HG03442 (cell line): ENCODE results near the gene SLC24A3.

Experiments
- ATAC-seq: cut with Tn5 transposase; IDR thresholded peaks from one replicate; pipeline ENCODE4 v1.9.1; 2021; ENCODE audit warnings: mild to moderate bottlenecking, moderate library complexity; ENCODE audit not compliant: unreplicated experiment

SLC24A3 gene

DNA sequence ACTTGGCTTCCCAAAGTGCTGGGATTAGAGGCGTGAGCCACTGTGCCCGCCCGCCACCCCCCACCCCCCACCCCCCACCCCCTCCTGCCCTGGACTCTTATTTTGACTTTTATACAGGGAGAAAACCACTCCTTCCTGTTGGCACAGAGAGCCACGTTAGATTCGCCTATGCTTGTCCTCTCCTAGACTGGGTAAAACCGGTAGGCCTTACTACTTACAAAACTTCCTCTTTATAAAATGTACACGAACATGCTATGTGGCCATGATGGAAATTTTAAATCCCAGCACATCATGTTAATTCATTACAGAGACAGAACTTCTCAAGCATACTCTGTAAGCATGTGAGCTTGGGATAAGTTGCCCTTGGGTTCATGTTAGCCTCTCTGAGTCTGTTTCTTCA lies 124.2 kb downstream of the SLC24A3 start:
- ATAC-seq: no peak

DNA sequence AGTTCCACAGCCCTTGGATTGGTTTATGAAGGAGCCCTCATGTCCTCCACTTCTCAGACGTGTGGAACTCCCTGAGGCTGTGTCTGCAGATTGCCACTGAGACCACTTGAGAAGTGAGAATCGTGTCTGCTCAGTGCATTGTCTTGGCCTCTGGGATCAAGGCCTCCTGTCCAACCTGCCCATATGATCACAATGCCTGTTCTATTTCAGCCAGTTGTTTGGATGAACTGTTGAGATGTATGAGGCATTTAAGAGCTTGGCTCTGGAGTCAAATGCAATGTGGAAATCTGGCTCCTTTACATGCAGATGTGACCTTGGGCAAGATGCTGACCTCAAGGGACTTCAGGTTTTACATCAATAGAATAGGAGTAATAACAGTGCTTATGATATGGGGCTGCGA lies 125.9 kb downstream of the SLC24A3 start:
- ATAC-seq: no peak

DNA sequence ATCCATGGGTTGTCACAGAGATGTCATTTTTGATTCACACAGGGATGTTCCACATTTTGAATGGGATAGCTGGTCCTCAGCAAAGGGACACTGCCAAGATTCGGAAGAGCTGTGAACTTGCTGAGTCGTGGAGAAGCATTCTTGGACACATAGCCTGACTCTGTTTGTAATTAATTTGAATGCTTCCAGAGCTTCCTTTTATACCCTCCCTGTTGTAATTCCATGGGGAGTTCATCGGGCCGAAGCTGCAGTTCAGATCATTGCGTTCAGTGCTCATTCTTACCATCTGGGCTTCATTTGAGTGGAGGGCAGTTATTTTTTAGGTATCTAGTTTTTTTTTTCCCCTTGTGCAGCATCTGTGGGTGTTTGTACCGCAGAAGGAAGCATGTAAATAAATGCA lies 126.5 kb downstream of the SLC24A3 start:
- ATAC-seq: no peak

DNA sequence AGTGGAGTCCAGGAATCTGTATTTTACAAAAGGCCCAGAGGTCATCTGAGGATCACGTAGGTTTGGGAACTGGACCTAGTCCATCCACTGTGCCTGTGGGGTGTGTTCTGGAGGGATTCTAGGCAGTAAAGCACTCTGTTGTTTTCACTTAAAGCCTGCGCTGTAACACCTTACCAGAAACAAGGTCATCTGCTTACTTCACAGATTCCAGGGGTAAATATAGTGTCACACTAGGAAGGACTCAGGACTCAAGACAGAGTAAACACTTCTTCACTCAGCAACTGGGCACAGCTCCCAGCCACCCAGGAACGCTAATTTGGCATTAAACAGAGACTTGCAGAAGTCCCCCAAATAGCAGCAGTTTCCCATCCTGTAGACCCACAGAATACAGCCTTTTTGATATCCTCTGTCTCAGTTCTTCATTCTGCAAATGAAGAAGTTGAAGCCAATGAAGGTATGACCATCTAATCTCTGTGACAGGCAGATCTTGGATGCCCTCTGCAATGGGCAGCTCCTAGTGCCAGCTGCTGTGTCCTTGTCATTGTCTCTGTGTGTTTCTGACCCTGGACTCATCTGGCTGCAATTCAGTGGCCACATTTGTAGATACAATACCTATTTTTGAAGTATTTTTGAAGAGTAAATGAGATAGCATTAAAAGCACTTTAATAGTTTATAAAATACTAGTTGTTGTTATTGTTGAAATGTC lies 129.1 kb downstream of the SLC24A3 start:
- no peak for ATAC-seq

DNA sequence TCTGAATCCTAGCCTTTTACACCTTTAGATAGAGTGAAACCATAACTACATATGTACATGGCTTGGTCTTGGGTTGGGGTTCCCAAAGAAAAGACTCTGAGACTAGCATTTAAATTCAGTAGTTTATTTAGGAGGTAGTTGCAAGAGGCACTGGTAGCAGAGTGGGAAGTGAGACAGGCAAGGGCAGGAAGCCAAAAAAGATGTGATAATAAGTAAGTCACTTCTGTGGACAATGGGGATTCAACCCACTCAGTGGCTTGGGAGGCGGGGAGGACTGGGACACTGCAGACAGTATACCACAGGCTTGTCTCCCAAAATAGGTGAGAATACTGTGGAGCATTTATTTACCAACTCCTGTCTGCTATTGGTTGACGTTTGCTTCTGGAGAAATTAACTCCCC lies 131.9 kb downstream of the SLC24A3 start:
- no peak for ATAC-seq

DNA sequence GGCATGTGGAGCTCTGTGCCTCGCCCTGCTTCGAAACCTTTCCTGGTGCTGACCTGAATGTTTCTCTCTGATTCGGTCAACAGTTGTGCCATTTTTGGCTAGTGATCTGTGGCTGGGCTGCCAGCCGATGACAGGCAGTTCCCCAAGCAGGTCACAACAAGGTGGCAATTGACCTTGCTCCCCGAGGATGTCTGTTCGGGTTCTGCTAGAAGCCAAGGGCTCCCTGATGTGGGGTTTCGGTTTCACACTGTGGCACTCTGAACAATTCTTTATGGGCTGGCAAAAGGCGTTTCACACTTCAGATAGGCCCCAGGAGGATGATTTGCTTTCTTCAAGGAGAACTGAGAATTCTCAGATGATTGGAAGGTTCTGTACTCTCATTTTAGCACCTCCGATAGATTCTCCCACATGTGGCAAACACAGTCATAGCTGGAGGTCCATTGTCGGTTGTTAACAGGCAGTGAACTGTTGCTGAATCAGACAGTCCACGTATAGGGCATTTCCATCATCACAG lies 135.6 kb downstream of the SLC24A3 start:
- peak; percentile 89 for ATAC-seq

DNA sequence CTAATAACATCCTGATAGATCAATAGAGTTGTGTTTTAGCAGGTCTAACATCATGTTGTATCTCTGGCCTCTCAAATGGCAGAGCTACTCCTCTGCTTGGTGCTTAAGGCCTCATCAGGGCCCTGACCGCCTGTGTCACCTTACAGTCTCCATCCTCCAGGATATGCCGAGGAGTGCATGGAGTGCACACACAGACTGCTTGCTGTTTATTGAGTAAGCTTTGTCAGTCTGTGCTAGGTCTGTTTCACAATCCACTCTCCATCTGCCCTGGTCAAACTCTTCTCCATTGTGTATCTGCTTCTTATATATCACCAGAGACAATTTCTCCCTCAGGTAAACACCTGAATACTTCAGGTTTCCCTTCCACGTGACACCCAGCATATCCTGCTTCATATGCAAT lies 136.1 kb downstream of the SLC24A3 start:
- no peak for ATAC-seq

DNA sequence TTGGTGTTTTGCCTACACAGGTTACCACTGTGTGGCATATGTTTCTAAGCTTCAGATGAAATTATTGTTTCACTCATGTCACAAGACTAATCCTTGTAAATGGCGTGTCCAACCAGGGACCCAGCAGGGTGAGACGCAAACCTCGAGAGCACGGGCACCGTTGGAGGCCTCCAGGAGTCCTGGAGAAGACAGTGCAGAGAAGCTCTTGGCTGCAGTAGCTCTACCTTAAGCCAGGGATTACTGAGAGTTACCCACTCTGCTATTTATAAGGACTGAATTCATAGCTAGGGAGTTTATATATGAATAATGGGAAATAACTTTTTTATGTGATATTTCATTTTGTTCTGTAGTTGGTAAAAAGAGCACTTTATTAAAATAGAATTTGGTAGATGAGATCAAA lies 137.4 kb downstream of the SLC24A3 start:
- ATAC-seq: no peak

DNA sequence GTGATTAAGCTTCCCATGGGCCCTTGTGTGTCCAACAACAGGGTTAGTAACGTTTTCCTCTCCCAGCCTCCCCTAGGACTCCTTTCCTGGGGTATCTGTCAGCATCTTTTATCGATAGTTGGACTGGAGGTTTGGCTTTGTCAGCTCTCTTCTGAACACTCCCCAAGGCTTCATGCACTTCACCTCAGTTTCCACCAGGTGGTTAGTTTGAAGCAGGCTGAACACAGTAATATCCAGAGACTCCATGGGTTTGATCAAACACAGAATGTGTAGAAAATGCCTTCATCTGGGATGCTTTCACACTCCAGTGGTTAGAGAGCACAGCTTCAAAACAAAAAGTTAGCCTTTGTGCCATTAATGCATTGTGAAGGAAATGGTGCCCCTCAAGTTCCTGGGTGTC lies 139.1 kb downstream of the SLC24A3 start:
- no peak for ATAC-seq

DNA sequence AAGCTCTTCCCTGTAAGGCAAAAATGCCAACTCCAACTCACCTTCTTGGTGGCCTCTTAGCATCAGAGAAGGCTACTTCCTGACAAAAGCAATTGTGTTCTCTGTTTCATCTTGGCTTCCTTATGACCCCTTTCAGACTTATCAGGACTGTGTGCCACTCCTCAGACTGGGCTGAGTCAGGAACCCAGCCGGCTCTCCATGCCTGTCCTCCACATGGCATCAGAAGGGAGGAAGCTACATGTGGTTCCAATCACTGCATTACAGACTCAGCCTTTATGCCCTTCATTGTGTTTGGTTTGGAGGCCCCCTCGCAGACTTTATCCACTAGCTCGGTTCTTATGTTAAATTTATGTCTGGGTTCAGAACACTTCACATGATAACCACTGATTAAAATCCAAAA lies 142.5 kb downstream of the SLC24A3 start:
- no peak for ATAC-seq

DNA sequence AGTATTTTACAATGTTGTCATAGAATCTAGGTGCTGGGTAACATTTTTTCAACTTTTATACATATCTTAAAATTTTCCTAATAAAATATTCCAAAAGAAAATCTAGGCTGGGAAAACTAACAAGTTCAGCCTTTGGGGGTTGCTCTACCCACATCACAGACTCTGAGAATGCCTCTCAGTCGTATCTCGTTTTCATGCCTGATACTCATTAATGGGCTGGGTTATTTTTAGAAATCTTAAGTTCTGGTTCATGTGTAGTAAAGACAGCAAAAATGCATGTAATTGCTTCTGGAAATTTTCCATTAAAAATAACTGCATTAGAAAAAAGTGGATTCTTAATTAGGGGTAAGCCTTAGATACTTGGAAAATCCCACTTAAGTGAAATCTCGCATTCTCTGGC lies 149.3 kb downstream of the SLC24A3 start:
- no peak for ATAC-seq

DNA sequence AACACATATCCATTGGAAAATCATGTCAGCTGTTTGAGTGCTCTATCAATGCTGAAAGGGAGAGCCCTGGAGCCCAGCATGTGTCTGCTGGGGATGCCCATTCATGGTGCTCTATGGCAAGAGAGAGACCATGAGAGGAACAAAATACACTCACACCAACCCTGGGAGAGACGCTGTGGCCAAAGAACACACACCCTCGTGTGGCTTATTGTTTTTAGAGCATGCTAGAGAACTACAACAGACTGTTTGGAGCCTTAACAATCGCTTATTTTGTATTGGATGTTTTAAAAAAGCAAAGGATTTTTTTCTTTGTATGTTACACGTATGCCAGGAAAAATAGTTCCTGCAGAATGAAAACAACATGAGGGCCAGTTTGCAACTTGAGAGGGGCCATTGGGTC lies 151.0 kb downstream of the SLC24A3 start:
- no peak for ATAC-seq

DNA sequence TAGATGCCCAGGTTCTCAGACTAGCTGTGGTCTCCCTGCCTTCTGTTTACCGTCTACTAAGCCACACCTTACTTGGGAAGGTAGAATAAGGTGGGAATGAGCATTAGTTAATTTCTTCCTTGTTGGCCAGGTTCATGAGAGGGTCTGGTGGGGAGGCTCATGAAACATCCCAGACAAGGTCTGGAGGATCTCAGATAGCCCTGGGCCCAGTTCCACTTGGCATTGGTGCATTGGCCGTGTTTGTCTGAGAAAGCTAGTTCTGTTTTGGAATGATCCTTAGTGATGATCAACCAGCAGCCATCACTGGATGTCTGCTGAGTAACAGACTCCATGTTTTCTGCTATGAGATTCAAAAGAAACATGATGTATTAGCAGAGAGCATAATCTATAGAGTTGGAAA lies 155.1 kb downstream of the SLC24A3 start:
- no peak for ATAC-seq

DNA sequence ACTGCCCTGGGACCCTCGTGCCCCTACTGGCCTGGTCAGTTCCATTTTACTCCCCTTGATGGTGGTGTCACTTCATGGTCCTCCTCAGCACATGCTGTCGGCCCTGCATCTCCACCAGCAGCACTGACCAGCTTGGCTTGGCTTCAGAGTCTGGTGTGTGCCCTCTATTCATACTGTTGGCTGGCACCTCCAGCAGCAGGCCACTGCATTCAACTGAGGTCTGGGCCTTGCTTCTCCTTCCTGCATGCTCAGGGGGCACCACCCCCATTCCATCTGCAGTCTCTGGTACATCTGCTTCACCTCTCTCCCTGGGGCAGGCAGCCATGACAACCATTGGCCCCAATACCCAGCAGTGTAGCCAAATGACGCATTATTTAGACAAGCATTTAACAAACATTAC lies 155.9 kb downstream of the SLC24A3 start:
- ATAC-seq: no peak

DNA sequence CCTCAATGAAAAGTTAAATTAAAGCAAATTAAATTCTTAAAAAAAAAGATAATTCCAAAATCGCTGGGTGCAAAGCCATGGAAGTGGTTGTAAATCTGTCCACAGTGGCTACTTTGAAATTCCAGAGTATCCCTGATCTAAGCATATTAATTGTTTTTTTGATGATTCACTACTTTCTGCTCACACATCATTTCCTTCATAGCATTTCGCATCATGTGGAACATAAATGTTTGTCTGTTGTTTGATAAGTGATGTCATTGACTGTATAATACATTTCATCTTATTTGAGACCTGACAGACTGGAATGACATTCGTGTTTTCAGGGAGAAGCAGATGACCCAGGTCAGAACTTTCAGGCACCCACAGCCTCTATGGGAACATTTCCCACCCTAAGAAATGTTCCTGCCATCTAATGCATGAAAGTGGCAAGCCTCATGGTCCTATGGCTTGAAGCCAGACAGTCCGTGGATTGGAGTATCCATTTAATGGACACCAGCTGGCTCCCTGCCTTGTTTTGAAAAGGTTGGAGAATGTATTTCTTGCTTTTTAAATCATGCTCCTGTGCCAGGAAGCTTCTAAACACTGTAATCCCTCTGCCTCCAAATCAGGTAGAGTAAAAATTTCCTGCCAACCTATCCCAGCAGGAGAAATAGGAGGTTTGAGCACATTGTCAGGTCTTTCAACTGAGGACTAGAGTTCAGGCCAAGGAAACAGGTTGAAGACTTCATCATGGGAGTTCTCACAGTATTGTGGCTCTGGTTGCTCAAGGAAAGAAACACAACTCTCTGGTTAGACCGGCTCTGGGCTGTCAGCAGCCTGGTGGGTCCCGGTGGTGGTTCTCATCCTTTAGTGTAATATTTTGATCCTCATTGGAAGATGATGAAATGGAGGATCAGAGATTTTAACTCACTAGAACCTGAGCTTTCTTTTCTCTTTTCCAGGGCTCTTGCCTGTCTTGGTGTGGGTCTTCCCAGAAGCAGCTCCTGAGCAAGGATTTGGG lies 157.9 kb downstream of the SLC24A3 start:
- ATAC-seq: no peak

DNA sequence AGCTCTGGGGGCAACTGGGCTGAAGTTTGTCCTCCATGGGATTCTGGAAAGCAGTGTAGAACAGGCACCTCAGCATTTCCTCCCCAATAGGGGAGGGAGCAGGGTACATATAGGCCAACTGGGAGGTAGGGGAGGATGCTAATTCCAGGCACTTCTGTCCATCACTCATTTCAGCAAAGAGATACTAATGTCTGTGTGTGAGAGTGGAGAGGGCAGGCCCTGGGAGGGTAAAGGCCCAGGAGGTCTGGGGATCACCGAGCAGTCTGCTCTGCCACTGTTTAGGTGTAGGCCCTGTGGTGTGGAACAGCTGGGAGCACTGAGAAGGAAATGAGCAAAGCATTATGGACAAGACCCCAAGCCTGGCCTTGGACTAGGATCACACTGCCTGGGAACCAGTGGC lies 158.7 kb downstream of the SLC24A3 start:
- no peak for ATAC-seq

DNA sequence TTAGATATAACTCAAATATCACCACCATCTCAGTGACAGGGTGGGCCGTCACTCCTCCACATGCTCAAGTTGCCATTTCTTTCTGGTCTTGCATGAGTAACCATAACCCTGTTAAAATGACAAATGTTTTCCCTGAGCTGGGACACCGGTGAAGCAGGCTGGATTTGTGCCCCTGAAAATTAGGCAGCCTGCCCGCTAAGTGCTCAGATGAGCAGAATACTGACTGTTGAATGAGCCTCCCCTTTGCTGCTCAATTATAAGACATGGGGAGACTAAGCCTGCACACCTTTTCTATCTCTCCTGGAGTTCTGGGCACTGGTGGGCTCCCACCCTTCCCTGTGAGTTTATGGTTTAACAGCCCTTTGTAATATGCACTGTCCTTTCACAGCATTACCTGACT lies 161.8 kb downstream of the SLC24A3 start:
- ATAC-seq: no peak

DNA sequence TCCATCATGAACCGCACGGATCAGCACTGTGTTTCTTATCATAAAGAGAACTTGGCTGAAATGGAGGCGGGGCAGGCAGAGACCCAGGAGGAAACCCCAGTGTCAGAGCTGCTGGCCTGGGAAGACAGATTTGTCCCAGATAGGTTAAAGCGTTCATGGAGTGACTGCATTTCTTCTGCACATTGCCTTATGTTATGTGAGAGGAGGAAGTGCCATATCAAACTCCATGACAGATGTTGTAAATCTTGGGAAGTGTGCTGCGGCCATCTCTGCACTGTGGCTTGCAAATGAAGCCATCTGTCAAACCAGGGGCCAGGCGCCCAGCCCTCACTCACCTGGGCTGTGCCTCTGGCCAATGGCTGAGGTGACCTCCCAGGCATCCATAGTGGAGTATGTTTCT lies 163.0 kb downstream of the SLC24A3 start:
- no peak for ATAC-seq

DNA sequence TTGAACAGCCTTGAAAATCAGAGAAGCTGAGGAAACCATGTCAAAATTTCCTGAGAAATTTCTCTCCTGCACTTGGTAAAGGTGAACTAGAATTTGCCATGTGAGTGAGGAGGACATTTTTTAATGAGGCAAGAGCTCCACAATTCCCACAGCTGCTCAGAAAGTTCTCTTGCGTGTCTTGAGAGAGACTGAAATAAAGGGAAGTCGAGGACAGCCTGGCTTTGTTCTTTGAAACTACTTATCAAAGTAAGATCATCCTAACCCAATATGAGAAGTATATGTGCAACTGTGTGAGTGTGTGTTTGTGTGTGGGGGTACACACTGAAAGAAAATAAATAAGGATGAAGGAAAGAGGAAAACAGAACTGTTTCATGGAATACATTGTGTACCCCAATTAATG lies 163.4 kb downstream of the SLC24A3 start:
- ATAC-seq: no peak

DNA sequence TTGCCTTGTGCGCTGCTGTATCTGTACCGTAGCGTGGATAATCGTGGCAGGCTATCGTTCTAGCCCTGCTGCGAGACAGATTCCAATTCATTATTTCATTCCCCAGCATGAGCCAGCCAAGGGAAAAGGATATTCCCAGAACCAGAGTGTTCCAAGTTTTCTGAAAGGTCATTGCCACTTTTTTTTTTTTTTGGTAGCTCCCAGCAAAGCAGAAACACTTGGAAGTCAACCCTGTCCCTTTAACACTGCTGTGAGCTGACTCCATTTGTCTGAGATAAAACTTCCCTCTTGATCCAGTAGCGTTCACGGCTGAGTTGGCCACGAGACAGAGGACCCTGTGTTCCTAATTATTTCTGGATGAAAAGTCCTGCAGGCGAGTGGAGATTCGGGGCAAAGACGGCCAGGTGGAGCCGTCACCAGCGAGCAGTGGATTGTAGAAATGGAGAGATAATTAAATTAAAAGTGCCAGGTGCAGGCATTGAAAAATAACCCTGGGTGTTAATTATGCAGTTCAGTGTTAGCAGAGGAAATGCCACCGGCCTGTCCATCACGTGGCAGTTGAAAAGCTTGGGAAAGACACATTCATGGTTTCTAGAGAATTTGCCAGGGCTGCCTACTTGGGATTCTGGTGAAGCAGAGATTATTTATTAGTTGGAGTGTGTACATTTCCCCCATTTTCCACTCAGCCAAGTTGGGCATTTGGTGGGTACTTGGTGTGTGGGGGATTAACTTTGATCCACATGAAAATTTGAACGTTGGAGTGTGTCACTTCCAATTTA lies 164.2 kb downstream of the SLC24A3 start:
- ATAC-seq: no peak

DNA sequence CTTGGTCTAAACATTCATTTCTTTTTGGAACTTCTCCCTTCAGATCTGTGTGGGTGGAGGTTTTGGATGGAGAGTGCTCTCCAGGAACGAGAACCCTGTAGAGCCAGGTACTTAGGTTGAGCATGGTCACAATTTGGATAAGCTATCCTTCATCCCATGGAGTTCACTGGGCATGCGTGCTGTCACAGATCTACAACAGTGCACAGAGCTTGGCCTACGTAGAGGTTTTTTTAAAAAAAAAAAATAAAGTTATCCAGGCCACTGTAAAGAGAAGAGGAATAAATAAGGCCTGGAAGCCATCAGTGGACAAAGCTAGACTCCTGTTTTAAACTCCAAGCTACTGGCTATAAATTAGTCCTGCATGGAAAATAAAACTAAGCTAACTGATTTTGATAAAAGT lies 165.6 kb downstream of the SLC24A3 start:
- ATAC-seq: no peak
